Measurements from ENCODE around the gene SLC9A1.

The SLC9A1 gene

DNA sequence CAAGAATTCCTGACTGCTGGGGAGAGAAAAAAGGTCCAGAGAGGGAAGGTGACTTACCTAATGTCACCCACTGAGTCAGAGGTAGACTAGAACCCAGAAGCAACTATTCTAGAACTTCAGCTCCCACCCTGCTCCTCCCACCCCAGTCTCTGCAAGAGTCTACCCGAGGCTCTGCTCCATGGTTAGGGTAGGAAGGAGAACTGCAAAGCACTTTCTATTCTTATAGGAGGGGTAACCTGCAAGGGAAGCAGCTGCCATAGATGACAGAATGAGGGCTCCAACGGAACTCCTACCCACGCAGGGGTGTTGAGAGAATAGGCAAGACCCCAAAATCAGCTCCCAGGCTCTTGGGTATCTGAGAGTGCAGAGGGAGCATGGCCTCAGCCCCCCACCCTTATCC, 4.3 kb downstream of the SLC9A1 start:
- no peak for DNase-seq (ENCODE audit: low read depth in 2 of 2)

DNA sequence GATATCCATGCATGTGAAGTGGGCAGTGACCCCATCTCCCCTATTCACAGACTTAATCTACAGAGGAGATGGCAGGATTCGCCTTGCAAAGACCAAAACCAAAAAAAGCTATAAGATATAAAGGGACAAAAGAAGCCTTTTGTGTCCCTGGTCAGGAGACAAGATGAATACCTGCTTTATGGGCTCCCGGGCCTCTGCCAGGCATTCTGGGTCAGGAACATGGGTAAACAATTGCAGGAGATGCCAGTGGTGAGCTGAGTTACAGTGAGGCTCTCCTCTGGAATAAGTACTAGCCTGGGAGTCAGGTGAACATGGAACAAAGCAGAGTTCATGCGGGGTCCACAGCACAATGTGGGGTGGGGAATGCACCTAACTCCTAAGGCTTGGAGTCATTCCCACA, 4.7 kb downstream of the SLC9A1 start:
- no peak for DNase-seq (ENCODE audit: low read depth in 2 of 2)

DNA sequence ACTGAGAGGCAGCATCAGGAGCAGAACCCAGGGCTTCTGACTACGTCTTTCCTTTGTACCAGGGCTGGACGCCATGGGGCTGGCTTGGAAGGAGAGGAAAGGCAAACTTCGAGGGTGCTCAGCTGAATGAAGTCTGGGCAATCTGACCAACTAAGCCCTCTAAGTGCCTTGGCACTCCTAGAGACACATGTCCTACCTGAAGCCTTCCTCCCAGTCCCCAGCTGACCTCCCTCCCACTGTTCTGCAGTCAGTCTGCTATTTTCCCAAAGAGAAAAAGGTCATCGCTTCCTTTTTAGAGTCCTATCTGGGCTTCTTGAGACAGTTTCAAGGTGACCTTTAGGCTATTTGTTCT, 5.2 kb downstream of the SLC9A1 start:
- no peak for DNase-seq (ENCODE audit: low read depth in 2 of 2)

DNA sequence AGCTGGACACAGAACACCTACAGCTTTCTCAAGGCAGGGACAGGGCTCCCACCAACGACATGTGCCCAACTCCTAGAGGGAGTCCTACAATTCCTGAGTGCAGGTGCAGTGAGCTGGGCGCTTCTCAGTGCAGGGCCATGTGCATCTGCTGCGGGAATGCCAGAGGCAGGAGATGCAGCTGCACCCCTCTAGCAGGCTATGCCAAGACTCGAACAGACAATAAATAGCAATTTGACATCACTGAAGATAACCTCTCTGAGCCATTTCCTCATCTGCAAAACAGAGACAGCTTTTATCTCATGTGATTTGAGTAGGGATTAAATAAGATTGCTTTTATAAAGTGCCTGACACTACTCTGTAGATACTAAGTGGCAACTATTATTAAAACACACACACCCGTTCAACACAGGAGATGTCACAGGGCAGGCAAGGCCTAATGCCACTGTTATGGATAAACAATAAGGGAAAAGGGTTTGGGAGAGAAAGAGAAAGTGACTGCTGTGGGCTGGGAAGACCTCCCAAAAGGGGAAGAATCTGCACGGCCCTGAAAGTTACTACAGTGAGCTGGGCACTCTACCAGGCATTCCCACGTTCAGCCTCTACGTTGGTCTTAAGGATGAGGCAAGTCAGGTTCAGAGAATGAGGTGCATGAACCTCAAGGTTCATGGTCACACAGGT, 5.7 kb downstream of the SLC9A1 start:
- no peak for DNase-seq (ENCODE audit: low read depth in 2 of 2)

DNA sequence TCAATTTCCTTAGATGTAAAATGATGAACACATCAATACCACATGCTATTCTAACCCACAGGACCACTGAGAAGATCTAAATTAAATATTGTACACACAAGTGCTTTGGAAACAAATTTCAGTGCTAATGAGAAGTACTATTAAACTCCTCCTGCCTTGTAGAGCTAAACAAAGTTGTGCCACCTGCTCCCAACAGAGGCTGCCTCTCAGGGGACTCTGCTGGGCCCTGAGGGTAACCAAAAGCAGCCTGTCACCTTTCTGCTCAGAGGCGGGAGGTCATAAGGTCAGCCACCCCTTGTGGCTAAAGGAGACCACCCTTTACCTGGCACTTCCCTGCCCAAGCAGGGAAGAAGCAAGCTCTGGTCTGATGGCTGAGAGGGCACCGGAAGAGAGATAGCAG, 6.3 kb downstream of the SLC9A1 start:
- no peak for DNase-seq (ENCODE audit: low read depth in 2 of 2)

DNA sequence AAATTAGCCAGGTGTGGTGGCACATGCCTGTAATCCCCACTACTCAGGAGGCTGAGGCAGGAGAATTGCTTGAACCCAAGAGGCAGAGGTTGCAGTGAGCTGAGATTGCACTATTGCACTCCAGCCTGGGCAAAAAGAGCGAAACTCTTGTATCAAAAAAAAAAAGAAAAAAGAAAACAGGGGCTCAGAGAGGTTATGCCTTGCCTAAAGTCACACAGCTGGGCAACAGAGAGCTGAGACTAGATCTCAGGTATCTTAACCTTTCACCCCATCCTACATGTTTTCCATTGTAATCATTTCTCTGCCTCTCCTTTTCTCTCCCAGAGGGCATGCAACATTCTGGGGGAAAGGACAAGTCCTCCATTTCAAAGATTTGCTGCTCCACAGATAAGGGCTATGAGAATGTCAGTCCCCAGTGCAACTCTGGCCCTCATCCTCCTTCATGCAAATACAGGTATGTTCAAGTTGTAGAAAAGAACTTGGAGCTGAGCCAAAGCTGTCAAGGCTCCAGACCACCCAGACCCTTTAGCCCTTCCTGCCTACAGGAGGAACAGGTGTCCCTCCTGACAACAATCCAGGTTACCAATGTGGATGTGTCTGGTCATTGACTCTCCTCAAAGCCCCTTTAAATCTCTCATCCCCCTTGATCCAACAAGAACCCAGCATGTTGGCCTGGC, 6.9 kb downstream of the SLC9A1 start:
- no peak for DNase-seq (ENCODE audit: low read depth in 2 of 2)

DNA sequence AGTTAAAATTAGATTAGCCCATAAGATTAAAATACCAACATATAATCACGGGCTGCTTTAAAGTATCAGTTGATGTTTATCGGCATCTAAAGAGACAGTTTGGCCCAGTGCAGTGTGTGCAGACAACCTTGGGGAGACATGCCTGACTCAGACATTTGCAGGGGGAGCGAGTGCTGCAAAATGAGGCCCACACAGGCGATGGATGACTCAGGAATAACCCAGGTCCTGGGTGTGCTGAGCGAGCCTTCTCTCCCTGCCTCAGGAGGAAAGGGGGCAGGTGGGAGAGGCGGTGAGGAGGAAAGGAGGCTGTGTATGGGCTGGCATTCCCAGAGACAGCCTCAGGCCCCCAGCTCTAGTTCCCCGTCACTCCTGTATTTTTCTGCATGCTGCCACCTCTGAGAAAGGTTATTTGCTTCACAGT, 9.0 kb downstream of the SLC9A1 start:
- peak; percentile 36 to 50 for DNase-seq (ENCODE audit: low read depth in 2 of 2)

DNA sequence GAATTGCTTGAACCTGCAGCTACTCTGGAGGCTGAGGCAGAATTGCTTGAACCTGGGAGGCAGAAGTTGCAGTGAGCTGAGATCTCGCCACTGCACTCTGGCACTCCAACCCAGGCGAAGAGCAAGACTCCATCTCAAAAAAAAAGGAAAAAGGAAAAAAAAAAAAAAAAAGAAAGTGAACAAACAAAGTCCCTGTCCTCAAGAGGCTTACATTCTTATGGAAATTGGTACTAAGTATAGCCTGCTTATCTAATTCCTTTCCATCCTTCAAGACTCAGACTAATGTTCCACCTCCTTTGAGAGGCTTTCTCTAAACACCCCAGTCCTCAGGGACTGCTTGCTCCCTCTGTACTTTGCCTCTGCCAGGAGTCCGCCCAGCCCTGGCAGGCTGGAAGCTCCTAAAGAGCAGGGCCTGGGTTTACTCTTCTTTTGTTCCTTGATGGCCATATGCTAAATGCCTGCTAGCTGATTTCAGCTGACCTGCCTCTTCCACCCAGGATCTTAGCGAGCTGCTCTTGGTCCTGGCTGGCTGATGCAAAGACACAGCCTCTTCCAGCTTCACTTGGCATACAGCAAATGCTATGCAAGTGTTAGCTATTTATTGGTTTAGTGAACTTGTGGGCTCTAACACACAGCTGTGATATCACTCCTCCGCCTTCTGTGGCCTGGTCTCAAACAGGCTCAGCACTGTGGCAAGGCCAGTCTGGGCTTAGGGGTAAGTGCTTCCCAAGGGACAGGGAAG, 9.8 kb downstream of the SLC9A1 start:
- DNase-seq (ENCODE audit: low read depth in 2 of 2), result peak; percentile 17 to 23

DNA sequence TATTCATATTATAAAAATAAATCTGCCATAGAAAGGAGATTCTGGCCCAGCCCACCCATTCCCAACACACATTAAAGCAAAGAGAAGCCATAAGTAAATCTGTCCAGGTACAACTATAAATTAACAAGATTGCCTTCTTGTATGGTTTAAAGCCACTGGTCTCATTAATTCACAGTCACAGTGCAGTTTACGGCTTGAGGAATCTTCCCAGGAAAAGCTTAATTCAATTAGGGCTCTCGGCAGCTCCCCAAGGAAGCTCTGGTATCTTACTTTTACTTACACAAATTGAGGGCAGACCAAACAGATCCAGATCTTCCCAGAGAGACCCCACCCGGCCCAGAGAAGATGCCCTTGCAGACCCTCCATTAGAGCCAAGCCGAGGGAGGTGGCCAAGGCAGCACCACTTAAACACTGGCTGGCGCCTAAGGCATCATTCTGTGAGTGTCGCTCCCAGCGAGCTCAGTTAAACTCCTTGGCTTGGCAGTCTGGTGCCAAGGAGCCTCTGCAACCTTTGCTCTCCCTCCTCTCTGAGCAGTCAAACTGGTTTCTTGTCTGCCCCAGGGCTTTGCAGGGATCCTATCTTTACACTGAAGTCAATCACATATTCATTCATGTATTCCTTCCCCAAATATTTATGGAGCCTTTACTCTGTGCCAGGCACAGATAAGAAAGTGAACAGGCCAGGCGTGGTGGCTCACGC, 10.7 kb downstream of the SLC9A1 start:
- no peak for DNase-seq (ENCODE audit: low read depth in 2 of 2)

DNA sequence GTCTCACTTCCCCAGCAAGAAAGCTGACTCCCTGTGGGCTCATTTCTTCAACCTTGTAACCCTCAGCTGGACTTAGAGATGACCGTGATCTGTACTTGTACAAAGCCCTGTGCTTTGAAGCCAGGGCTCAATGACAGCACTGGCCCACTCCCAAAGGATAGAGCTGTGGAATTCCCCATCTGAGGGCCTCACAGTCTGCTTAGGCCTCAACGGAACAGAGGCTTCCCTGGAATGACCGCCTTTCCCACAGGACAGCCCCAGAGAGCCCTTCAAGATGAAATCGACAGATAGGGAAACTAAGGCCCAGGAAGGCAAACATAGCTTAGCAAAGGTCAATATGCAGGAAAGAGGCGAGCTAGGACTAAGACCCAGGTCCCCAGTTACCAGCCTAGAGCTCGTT, 11.5 kb downstream of the SLC9A1 start:
- DNase-seq (ENCODE audit: low read depth in 2 of 2), result no peak

DNA sequence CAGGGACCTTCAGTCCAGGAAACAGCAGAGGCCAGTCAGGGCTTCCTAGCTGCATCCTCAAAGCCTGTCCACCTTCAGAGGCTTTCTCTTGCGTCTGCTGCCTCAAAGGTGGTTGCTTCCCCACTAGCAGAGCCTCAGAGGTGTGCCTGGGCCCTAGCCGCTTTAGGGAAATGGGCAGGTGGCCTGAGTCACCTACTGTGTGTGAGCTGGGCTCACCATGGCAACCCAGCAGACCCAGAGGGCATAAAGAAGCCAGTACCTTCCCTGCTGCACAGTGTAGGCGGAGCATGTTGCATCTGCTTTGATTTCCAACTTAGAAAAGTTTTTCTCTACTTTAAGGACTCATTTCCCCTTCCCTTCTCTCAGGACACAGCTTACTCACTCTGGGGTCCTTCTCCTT, 12.5 kb downstream of the SLC9A1 start:
- DNase-seq (ENCODE audit: low read depth in 2 of 2), result no peak

DNA sequence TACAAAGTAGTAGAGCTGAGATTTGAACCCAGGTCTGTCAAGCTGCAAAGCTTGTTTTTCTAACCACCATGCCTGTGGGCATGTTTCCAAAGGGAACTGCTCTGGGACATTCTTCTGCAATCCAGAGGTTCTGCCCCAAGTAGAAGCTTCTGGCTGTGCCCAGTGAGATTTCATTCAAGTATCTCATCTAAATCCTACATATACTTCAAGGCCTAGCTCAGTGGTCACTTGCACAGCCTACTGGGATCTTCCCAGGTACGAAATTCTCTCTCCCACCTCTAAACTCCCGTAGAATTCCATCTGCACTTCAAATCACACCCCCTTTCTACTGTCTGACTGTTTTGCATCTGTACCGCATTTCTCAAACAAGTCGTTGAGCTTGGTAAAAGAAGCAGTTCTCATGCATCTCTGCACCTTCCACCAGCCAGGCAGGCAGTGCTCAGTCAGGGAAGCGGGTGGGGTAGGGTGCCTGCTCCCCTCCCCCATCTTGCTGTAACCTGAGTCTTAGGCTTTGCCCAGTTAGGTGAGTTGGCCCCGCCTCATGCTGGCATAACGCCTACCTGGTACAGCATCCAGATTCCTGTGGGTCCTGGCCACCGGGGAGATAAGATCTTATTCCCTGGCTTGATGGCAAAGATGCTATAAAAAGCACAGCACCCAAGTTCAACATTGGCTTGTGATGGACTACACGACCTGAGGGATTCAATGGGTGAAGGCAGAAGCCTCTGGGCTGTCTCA, 13.5 kb downstream of the SLC9A1 start:
- no peak for DNase-seq (ENCODE audit: low read depth in 2 of 2)

DNA sequence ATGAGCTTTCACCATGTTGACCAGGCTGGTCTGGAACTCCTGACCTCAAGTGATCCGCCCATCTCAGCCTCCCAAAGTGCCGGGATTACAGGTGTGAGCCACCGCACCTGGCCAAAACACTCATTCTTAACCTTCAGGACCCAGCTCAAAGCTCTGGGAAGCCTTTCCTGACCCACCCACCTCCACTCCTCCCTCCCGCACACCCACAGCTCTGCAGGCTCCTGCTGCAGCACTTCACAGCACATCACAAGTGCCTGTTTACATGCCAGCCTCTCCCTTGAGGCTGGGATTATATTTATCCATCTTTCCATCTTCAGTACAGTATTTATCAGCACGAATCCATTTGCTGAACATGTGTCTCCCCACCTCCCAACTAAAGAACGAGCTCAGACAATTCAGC, 14.9 kb downstream of the SLC9A1 start:
- DNase-seq (ENCODE audit: low read depth in 2 of 2), result no peak

DNA sequence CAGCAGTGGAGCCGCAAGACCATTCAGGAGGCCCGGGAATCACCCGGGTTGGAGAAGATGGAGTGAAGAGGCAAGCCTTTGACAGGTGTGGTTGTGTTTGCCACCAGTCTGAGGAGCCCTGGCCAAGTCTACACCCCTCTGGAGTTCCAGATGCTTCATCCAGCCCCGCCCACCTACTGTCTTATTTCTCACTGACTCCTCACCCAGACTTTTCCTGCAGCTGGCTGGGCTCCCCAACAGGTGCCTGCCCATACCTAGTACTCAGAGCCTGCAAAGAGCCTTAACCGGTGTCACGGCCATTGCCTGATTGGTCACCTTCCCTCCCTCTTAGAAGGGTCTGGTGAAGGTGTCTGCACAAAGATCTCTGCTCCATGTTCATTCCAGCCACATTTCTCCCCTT, 16.0 kb downstream of the SLC9A1 start:
- no peak for DNase-seq (ENCODE audit: low read depth in 2 of 2)

DNA sequence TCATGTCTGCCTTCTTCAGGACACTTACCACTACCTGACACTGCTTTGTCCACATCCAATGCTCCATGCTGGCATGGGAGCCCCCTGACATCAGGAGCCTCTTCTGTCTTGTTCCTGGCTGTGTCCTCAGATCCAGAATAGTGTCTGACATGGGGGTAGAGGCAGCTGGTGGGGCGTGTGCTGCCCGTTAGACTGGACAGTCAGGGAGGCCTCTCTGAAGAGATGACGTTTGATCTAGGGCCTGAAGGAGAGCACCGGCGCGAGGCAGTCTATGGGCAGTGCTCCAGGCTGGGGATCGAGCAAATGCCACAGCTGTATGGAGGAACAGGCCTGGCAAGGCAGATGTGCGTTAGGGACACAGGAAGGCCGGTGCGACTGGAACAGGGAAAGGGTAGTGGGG, 16.6 kb downstream of the SLC9A1 start:
- no peak for DNase-seq (ENCODE audit: low read depth in 2 of 2)

DNA sequence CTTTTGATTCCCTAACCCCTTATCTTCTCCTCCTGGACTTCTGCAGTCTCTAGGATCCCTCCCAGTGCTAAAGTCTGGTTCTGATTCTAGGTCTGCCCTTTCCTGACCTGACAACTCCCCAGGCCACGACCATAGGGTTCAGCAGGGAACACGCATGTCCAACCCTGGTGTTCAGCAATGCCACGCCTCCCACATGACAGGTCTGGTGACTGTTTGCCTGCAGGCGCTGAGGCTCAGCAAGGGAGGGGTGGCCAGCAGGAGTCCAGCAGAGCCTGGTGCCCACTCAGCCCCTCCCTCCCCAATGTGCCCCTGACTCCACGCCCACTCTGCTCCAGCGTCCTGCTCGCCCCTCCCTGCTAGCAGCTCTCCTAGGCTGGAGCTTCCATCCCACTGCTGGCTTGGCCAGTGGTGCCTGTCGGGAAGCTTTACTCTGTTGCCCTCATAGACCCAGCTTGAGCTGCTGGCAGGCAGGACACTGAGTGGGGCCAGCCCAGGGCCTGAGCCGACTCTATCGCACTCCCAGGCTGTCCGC, 17.3 kb downstream of the SLC9A1 start:
- no peak for DNase-seq (ENCODE audit: low read depth in 2 of 2)

DNA sequence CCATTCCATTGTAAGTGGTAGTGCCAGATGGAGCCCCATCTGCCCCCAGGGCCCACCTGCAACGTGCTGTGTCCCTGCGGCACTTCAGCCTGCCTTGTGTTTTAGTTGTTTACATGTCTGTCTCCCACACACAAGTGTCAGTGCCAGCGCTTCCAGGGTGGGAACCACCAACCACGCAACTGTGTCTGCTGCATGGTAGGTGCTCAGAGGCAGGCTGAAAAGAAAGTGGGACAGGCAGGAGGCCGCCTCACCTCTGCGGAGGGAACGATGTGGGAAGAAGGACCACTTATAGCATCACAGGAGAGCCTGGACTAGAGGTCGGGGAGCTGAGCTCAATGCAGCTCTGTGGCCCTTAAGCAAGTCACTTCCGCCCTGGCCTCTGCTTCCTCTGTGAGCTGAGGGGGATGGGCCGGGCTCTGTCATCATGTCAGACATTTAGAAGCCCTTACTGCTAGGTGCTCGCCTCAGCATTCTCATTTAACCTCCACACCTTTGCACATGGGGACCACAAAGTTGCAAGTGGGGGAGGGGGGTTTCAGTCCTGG, 17.9 kb downstream of the SLC9A1 start:
- no peak for DNase-seq (ENCODE audit: low read depth in 2 of 2)

DNA sequence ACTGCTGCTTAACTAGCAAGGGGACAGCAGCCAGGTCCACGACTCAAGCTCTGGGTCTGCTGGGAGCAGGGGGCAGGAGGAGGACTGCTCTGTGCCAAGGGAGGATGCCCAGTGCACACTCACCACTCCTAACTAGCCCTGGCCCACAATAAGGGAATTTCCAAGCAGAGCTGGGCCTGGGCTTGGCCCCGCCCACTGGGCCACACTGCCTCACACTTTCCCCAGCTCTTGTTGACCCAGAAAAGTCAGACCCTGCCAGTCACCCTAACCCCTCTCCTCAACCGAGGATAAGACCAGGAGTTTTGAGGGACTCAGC, 18.7 kb downstream of the SLC9A1 start:
- no peak for DNase-seq (ENCODE audit: low read depth in 2 of 2)

DNA sequence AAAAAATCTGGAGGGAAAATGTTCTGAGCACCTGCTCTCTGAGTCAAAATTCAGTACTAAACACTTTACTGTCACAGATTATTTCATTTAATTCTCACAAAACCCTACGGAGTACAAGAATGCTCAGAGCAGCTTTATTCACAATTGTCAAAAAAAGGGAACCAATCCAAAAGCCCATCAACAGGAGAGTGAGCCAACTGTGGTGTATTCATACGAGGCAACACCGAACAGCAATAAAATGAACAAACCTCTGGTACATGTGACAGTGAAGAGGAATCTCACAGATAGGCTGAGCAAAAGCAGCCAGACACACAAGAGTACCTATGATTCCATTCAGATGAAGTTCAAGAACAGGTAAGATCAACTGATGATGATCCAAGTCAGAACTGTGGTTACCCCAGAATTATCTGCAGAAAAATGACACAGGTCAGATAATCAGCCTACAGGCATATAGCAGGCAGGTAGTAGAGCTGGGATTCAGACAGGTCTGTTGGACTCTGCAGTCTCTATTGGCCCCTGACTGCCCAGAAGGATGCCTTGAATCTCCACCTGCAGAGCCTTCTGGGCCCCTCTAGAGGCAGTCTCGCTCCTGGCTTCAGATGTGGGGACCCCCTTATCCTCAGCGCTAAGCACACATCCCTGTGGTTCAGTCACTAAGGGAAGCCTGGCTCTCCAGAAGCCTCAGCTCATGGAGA, 19.2 kb downstream of the SLC9A1 start:
- DNase-seq (ENCODE audit: low read depth in 2 of 2), result no peak

DNA sequence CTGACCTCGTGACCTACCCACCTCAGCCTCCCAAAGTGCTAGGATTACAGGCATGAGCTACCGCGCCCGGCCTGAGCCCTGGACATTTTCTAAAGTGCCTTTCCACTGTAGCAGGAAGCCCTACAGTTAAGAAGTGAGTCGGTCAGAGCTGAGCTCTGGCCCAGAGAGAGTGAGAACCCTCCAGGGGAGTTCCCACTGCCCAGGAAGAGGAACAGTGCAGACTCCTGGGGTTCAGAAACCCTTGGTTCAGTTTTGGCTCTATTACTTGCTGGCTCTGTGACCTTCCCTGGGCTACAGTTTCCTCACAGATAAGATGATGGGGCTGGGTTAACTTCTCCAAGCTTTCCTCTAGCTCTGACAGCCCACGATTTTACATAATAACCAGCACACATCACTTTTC, 20.9 kb downstream of the SLC9A1 start:
- no peak for DNase-seq (ENCODE audit: low read depth in 2 of 2)

DNA sequence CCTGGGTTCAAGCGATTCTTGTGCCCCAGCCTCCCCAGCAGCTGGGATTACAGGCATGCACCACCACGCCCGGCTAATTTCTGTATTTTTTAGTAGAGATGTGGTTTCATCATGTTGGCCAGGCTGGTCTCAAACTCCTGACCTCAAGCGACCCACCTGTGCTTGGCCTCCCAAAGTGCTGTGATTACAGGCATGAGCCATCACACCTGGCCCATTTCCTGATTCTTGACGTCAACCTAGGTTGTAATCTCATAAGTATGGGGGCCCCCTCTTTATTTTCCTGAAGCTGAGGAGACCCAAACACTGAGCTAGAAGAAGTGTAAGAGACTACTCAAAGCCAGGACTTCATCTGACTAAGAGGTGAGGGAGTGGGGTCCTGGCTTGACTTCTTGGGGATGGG, 21.8 kb downstream of the SLC9A1 start:
- no peak for DNase-seq (ENCODE audit: low read depth in 2 of 2)

Measured in fibroblast of skin of left biceps (primary cell).